Smooth muscle cell (in vitro differentiated cells): ENCODE measurements around the gene COL20A1. TPM values are rescaled to one million over a fixed set of nuclear protein-coding genes. Genes with fewer than 3 reads are reported as not detected.

Experiments used
- DNase-seq: peaks from one replicate; lab custom pipeline; 2025; ENCODE audit not compliant: unreplicated experiment; lab: John Stamatoyannopoulos, UW
- H2AFZ ChIP-seq: fragments of 200-600 bp; sonication (generic); 2 replicates; pipeline ENCODE4 v1.6.0; 2016; ENCODE audit warnings: antibody characterized with exemption, low read depth, mild to moderate bottlenecking
- H3F3A ChIP-seq: fragments of 200-600 bp; sonication (generic); 2 replicates; pipeline ENCODE4 v1.6.0; 2017; ENCODE audit warnings: antibody characterized with exemption, low read depth
- H3K27ac ChIP-seq: fragments of 200-600 bp; sonication (generic); 2 replicates; pipeline ENCODE4 v1.5.1; 2016; ENCODE audit warnings: low read depth, mild to moderate bottlenecking
- H3K27me3 ChIP-seq: fragments of 200-600 bp; sonication (generic); 2 replicates; pipeline ENCODE4 v1.6.1; 2016; ENCODE audit warnings: low read depth, mild to moderate bottlenecking
- H3K36me3 ChIP-seq: fragments of 200-600 bp; sonication (generic); 2 replicates; pipeline ENCODE4 v1.5.1; 2016; ENCODE audit warnings: low read depth
- H3K4me1 ChIP-seq: fragments of 200-600 bp; sonication (generic); 2 replicates; pipeline ENCODE4 v1.5.1; 2016; ENCODE audit warnings: low read depth
- H3K4me2 ChIP-seq: fragments of 200-600 bp; sonication (generic); 2 replicates; pipeline ENCODE4 v1.6.0; 2016; ENCODE audit warnings: mild to moderate bottlenecking
- H3K4me3 ChIP-seq: fragments of 200-600 bp; sonication (generic); 2 replicates; pipeline ENCODE4 v1.5.1; 2016; ENCODE audit warnings: mild to moderate bottlenecking
- H3K79me2 ChIP-seq: fragments of 200-600 bp; sonication (generic); 2 replicates; pipeline ENCODE4 v1.6.0; 2016; ENCODE audit warnings: low read depth, mild to moderate bottlenecking
- H3K9ac ChIP-seq: fragments of 200-600 bp; sonication (generic); 2 replicates; pipeline ENCODE4 v1.6.0; 2016; ENCODE audit warnings: low read depth
- H3K9me3 ChIP-seq: fragments of 200-600 bp; sonication (generic); replicated peaks from 2 replicates; pipeline ENCODE4 v1.5.1; 2016; ENCODE audit warnings: low read depth
- H4K20me1 ChIP-seq: fragments of 200-600 bp; sonication (generic); 2 replicates; pipeline ENCODE4 v1.6.0; 2016; ENCODE audit warnings: low read depth
- CTCF ChIP-seq: fragments of 200-600 bp; sonication (generic); IDR thresholded peaks from 2 replicates; pipeline ENCODE4 v1.5.1; 2017; ENCODE audit warnings: borderline replicate concordance, mild to moderate bottlenecking, antibody characterized with exemption; ENCODE audit not compliant: insufficient read depth, poor library complexity, severe bottlenecking
- WGBS: methylation state at CpG from one replicate; pipeline ENCODE4 v1.1.7; 2016; ENCODE audit warnings: low lambda C conversion rate; 5-methylcytosine and 5-hydroxymethylcytosine counted together
- polyA plus RNA-seq: library from polyadenylated mRNA; unstranded; fragments of >200 nt; fragmentation: Nextera tagmentation; extraction: Ambion mirVana; gene quantifications from 2 replicates; pipeline ENCODE4 v1.2.1, GENCODE V29; 2016
- total RNA-seq: library from RNA; depleted of rRNA; stranded (reverse); fragments of >200 nt; gene quantifications from 2 replicates; pipeline ENCODE4 v1.2.3, GENCODE V29; 2014

Gene COL20A1
- total and polyA plus RNA-seq, 2 experiments from 2014 or later: 0.23 to 0.36 TPM

GRCh38 chr20:63369724-63370617 lies 77.0 kb downstream of the COL20A1 start:
- no peaks in the 10 kb centered on the region for H3K9me3 ChIP-seq
- no peak overlapping the region for H3K9ac ChIP-seq
- no peak overlapping the region for H3K4me2 ChIP-seq
- no peak for TF ChIP-seq CTCF
- no peak overlapping the region for H3K4me3 ChIP-seq
- H3K27ac ChIP-seq: no peak overlapping the region
- H3K4me1 ChIP-seq: peaks cover 7% of the 10 kb centered on the region
- DNase-seq: no peak
- H4K20me1 ChIP-seq: no peaks in the 10 kb centered on the region
- peaks cover 4% of the 10 kb centered on the region for H3K27me3 ChIP-seq
- no peaks in the 10 kb centered on the region for H3K79me2 ChIP-seq
- no peak overlapping the region for H2AFZ ChIP-seq
- H3F3A ChIP-seq: no peaks in the 10 kb centered on the region
- H3K36me3 ChIP-seq: no peaks in the 10 kb centered on the region
- WGBS: 78% methylated on average over 19 of the region's 24 CpGs

- no peak for TF ChIP-seq CTCF
- H3K79me2 ChIP-seq: no peaks in the 10 kb centered on the region
- no peak for DNase-seq
- peaks cover 4% of the 10 kb centered on the region for H3K27me3 ChIP-seq
- no peak overlapping the region for H3K4me3 ChIP-seq
- no peak overlapping the region for H3K4me2 ChIP-seq
- H3K27ac ChIP-seq: no peak overlapping the region
- no peak overlapping the region for H2AFZ ChIP-seq
- peaks cover 7% of the 10 kb centered on the region for H3K4me1 ChIP-seq
- H3F3A ChIP-seq: no peaks in the 10 kb centered on the region
- H4K20me1 ChIP-seq: no peaks in the 10 kb centered on the region
- WGBS: 75% methylated on average over 20 of the region's 21 CpGs
- no peaks in the 10 kb centered on the region for H3K36me3 ChIP-seq
- no peaks in the 10 kb centered on the region for H3K9me3 ChIP-seq
- no peak overlapping the region for H3K9ac ChIP-seq
Measured at GRCh38 chr20:63370618-63371187, 77.7 kb downstream of the COL20A1 start.

GRCh38 chr20:63371291-63371865 lies 78.4 kb downstream of the COL20A1 start:
- H3K27ac ChIP-seq: no peak overlapping the region
- H3K36me3 ChIP-seq: no peaks in the 10 kb centered on the region
- WGBS: 88% methylated on average over 28 of the region's 28 CpGs
- H3F3A ChIP-seq: no peaks in the 10 kb centered on the region
- no peak for TF ChIP-seq CTCF
- H3K27me3 ChIP-seq: peaks cover 4% of the 10 kb centered on the region
- DNase-seq: no peak
- H3K4me3 ChIP-seq: no peak overlapping the region
- no peaks in the 10 kb centered on the region for H3K9me3 ChIP-seq
- no peaks in the 10 kb centered on the region for H4K20me1 ChIP-seq
- no peak overlapping the region for H3K4me2 ChIP-seq
- peaks cover 7% of the 10 kb centered on the region for H3K4me1 ChIP-seq
- no peak overlapping the region for H2AFZ ChIP-seq
- H3K9ac ChIP-seq: no peak overlapping the region
- no peaks in the 10 kb centered on the region for H3K79me2 ChIP-seq
